Breast epithelium (tissue), 4 donors: ENCODE results near the gene EN2. TPM values are rescaled to one million over a fixed set of nuclear protein-coding genes. Genes with fewer than 3 reads are reported as not detected.
A peak's percentile ranks its signal among the peaks of the same experiment; 100 is the strongest.

Experiments
- DNase-seq, 2 donors: peaks; one replicate each; pipeline ENCODE4 v3.0.0-alpha.2; 2019; ENCODE audit warnings: low spot score in 2 of 2
- H3K27ac ChIP-seq, 2 donors: fragments of 200-600 bp; sonication (generic) in 1 of 2; one replicate each; pipeline ENCODE4 v1.5.1; 2016 to 2019; ENCODE audit warnings: mild to moderate bottlenecking in 1 of 2
- H3K27me3 ChIP-seq, 2 donors: fragments of 200-600 bp; sonication (generic) in 1 of 2; one replicate each; pipeline versions ENCODE4 v1.5.1 to v1.6.0; 2017 to 2019; ENCODE audit warnings: control low read depth in 1 of 2, mild to moderate bottlenecking in 1 of 2
- H3K36me3 ChIP-seq: fragments of 200-600 bp; one replicate; pipeline ENCODE4 v1.5.1; 2019
- H3K4me1 ChIP-seq, 2 donors: fragments of 200-600 bp; sonication (generic); one replicate each; pipeline ENCODE4 v1.5.1; 2016 to 2019; ENCODE audit warnings: control low read depth in 1 of 2
- H3K4me3 ChIP-seq, 3 donors: fragments of 200-600 bp; sonication (generic); 1 replicate in 2 of 3; 2 replicates in 1 of 3; pipeline ENCODE4 v1.5.1; 2016 to 2019; ENCODE audit warnings: mild to moderate bottlenecking in 3 of 3, moderate library complexity in 2 of 3
- H3K9me3 ChIP-seq, 2 donors: fragments of 200-600 bp; sonication (generic) in 1 of 2; one replicate each; pipeline ENCODE4 v1.5.1; 2016 to 2019; ENCODE audit warnings: control low read depth in 1 of 2
- POLR2A ChIP-seq: fragments of 450-650 bp; IDR thresholded peaks from one replicate; pipeline ENCODE4 v1.6.1; 2016; ENCODE audit warnings: antibody characterized with exemption, mild to moderate bottlenecking, moderate library complexity
- POLR2AphosphoS5 ChIP-seq, 3 donors: sonication (generic); formaldehyde crosslinking; IDR thresholded peaks; one replicate each; pipeline ENCODE4 v1.6.1; 2017; ENCODE audit warnings: antibody characterized with exemption in 3 of 3
- intact Hi-C: fragments of 100-400 bp; cut with DNase I; formaldehyde crosslinking; loops from one replicate; pipeline ENCODE4 v1.15.1; 2023; ENCODE audit warnings: low total_unique reads
- total RNA-seq, 3 donors: library from RNA; depleted of rRNA; stranded (reverse); fragments of >200 nt; gene quantifications; one replicate each; pipeline ENCODE4 v1.1.0, GENCODE V29; 2016
- TF ChIP-seq, protein P1 (sequence below), 3 donors: fragments of 450-650 bp; IDR thresholded peaks; one replicate each; pipeline ENCODE4 v1.5.1; 2016 to 2017; ENCODE audit warnings: antibody characterized with exemption in 3 of 3, mild to moderate bottlenecking in 3 of 3, moderate library complexity in 3 of 3

The EN2 gene
- under 1 TPM in 2 of 3 donors, not detected in 1; 0.32 to 0.33 TPM for total RNA-seq

DNA sequence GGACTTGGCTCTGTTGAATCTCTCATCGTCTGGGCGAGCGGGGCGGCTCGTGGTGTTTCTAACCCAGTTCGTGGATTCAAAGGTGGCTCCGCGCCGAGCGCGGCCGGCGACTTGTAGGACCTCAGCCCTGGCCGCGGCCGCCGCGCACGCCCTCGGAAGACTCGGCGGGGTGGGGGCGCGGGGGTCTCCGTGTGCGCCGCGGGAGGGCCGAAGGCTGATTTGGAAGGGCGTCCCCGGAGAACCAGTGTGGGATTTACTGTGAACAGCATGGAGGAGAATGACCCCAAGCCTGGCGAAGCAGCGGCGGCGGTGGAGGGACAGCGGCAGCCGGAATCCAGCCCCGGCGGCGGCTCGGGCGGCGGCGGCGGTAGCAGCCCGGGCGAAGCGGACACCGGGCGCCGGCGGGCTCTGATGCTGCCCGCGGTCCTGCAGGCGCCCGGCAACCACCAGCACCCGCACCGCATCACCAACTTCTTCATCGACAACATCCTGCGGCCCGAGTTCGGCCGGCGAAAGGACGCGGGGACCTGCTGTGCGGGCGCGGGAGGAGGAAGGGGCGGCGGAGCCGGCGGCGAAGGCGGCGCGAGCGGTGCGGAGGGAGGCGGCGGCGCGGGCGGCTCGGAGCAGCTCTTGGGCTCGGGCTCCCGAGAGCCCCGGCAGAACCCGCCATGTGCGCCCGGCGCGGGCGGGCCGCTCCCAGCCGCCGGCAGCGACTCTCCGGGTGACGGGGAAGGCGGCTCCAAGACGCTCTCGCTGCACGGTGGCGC is at the start of gene EN2:
EN2 (plus strand) TSS at position 19 of the 767 bp plus-strand sequence; CDS start at position 268, 249 bp downstream.
- Histone ChIP-seq H3K27ac (no peak within 1 kb of the TSS), H3K36me3 (no peaks in the 10 kb centered on the region), H3K4me1 (peaks cover 11 to 14% of the 10 kb centered on the region in 2 donors), H3K4me3 (peak within 1 kb of the TSS; percentile 41 to 76 (median 51)), H3K27me3 (peaks cover 19 to 95% of the 10 kb centered on the region in 2 donors), H3K9me3 (no peaks in the 10 kb centered on the region)
- DNase-seq = no peak
- no peak for TF ChIP-seq POLR2A
- no peak for TF ChIP-seq POLR2AphosphoS5 (IDR thresholded peaks at IDR 0.05)
- TF ChIP-seq, protein P1, sequence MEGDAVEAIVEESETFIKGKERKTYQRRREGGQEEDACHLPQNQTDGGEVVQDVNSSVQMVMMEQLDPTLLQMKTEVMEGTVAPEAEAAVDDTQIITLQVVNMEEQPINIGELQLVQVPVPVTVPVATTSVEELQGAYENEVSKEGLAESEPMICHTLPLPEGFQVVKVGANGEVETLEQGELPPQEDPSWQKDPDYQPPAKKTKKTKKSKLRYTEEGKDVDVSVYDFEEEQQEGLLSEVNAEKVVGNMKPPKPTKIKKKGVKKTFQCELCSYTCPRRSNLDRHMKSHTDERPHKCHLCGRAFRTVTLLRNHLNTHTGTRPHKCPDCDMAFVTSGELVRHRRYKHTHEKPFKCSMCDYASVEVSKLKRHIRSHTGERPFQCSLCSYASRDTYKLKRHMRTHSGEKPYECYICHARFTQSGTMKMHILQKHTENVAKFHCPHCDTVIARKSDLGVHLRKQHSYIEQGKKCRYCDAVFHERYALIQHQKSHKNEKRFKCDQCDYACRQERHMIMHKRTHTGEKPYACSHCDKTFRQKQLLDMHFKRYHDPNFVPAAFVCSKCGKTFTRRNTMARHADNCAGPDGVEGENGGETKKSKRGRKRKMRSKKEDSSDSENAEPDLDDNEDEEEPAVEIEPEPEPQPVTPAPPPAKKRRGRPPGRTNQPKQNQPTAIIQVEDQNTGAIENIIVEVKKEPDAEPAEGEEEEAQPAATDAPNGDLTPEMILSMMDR (IDR thresholded peaks at IDR 0.05) = no peak
- intact Hi-C loops = no loop called here

DNA sequence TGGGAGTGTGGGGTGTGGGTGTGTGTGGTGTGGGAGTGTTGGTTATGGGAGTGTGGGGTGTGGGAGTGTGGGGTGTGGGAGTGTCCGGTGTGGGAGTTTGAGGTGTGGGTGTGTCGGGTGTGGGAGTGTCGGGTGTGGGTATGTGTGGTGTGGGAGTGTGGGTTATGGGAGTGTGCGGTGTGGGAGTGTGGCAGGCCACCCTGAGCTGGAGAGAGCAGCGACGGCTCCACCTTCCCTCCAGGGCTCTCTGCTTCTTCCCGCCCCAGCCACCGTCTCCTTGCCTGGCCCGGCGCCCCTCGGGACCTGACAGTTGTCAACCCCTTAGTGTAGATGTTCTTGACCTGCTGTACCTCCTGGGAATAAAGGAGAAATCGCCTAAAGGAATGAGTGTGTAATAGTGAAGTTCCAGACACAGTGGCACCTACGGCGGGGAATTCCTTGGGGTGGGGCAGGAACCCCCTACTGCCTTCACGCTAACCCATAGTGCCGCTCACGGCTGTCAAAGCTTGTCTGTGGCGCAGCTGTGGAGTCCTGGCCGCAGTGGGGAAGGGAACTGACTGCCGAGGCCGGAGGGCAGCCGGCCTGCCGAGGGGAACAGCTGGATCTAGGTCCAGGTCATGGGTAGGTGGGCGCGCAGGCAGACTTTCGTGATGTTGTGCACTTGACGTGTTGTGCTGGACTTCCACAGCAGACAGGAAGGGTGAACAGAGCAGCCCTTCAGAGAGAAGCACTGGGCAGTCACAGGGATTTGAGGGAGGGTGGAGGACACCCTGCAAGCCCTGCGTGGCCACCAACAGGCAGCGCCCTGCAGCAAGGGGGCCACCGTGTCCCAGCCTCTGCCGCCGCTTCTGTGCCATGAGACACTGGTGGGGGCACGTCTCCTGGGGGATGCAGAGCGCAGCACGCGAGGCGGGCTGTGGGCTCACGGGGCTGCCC is 49.0 kb upstream of the EN2 start:
- H3K36me3 ChIP-seq = no peaks in the 10 kb centered on the region
- no peak for DNase-seq
- no peak overlapping the region for H3K27ac ChIP-seq
- H3K4me3 ChIP-seq = no peak overlapping the region
- no peaks in the 10 kb centered on the region for H3K9me3 ChIP-seq
- no peak for TF ChIP-seq POLR2A
- TF ChIP-seq, protein P1 (IDR thresholded peaks at IDR 0.05) = no peak
- no peaks in the 10 kb centered on the region for H3K4me1 ChIP-seq
- intact Hi-C loops = no loop called here
- peaks cover 0 to 76% of the 10 kb centered on the region in 2 donors for H3K27me3 ChIP-seq

DNA sequence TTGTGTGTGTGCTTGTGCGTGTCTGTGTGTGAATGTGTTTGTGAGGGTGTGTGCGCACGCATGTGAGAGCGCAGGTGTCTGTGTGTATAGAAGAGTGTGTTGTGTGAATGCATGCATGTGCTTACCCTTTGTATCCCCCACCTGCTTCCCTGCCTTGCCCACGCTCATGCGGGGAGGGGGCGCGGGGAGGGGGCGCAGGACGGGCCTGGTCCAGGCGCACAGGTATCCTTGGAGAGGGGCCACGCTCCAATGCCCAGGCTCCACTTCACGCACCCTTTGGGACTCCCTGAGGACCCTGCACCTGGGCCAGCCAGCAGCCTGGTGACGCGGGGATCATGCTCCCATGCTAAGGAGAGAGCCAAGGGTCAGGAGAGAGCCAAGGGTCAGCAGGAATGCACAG is 47.9 kb upstream of the EN2 start:
- H3K27me3 ChIP-seq = peaks cover 0 to 65% of the 10 kb centered on the region in 2 donors
- no peaks in the 10 kb centered on the region for H3K4me1 ChIP-seq
- no peak overlapping the region for H3K4me3 ChIP-seq
- no peak overlapping the region for H3K27ac ChIP-seq
- TF ChIP-seq, protein P1 (IDR thresholded peaks at IDR 0.05) = no peak
- TF ChIP-seq POLR2A (no peak), POLR2AphosphoS5 (IDR thresholded peaks at IDR 0.05) (no peak)
- intact Hi-C loops = no loop called here
- H3K36me3 ChIP-seq = no peaks in the 10 kb centered on the region
- DNase-seq = no peak
- no peaks in the 10 kb centered on the region for H3K9me3 ChIP-seq

DNA sequence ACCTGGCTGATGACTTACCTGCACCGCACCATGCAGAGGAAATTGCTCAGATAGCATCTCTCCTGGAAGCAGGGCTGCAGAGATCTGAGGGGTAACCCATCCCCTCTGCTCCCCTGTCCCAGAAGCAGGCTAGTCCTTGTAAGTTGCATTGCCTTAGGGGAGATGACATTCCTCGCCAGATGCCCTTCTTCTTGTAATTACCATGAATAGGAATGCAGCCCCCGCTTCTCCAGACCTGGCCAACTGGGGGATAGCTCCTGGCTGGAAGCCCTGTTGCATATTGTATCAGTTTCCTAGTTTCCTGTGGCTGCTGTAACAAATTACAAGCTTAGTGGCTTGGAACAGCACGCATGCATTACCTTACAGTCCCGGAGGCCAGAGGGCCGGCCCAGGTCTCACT is 47.5 kb upstream of the EN2 start:
- H3K27me3 ChIP-seq = peaks cover 0 to 61% of the 10 kb centered on the region in 2 donors
- no peak overlapping the region for H3K4me3 ChIP-seq
- intact Hi-C loops = no loop called here

More for the DNA sequence above, 47.5 kb upstream of the EN2 start:
- no peak for TF ChIP-seq POLR2AphosphoS5 (IDR thresholded peaks at IDR 0.05)
- no peak for TF ChIP-seq POLR2A
- TF ChIP-seq, protein P1 (IDR thresholded peaks at IDR 0.05) = no peak
- no peak for DNase-seq
- Histone ChIP-seq H3K9me3 (no peaks in the 10 kb centered on the region), H3K4me1 (no peaks in the 10 kb centered on the region), H3K27ac (no peak overlapping the region), H3K36me3 (no peaks in the 10 kb centered on the region)
